SHP77 (cell line): ENCODE results near the gene KCTD1.

ENCODE experiments used
- DNase-seq, 2 experiments: peaks; one replicate each; lab custom pipeline; 2025; lab: John Stamatoyannopoulos, UW

KCTD1 gene

DNA sequence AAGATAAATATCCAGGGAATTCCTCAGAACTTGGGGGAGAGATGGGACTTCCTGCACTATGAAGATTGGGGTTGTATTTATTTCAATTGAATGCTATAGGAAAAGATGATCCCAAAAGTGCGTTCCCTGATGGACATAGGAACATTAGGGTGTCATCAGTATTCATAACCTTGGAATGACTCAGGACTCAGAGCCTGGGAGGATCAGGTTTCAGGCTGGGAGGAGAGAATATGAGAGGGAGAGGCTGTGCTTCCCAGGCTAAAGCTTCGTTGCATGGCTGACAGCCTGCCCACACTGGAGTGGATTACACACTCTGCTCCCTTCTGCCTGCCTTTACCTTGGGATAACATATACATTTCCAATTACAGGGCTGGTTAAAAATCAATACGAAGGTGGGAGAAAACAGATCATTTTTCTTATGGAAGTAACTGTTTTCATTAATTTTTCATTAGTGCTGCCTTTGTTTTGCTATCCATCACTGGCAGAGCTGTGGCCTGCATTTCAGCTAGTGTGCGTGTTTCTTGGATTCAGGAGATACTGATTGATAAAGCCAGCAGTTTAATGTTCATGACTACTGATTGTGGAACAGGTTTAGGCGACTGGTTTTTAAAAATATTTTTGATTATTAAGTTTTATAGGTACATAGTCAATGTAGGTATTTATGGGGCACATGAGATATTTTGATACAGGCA lies 118.7 kb downstream of the KCTD1 start:
- DNase-seq, result peak; percentile 25 to 44

DNA sequence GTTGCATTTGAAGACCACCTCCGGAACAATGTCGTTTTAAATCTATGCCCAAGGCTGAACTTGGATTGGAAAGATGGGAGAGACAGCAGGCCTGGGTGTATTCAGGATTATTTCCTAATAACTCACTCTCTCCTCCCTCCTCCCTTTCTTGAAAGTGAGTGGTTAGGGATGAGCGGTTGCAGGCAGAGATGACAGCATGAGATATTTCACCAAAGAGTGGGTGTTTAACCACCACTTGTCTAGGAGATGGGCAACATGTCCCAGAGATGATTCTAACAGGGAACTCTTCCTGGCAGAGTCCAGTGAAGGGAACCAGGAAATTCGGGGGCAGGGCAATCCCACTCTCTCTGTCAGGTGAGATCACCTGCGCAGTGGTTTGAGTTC lies 123.2 kb downstream of the KCTD1 start:
- no peak for DNase-seq

DNA sequence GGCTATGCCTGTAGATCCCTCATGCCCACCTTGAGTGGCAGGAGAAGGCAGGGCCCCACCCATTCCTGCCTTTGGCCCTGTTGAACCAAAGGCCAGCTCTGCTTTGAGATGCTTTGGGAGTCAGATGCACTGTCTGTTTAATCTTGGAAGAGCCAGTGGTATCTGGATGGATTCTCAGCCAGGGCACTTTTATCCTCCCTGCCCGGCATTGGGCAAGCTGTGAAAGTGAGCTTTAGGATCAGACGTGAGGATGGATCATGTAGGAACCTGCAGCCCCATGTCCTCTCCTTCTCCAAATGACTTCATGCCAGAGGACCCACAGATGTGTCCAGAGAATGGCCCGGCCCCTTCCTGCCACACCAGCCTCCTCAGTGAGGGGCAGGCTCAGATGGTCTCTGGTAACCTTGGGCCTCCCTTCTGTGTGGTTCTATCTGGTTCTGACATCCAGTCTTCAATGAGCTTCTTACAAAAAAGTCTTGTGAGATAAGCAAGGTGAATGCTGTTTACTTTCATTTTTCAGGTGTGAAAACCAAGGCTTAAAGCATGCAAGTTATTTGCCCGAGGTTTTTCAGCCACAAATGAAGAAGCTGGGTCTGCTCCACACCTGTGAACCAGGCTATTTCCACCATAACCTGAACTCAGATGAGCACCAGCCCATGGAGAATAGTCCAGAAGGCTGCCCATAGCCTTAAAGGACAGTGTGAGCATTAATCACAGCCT lies 123.8 kb downstream of the KCTD1 start:
- no peak for DNase-seq

DNA sequence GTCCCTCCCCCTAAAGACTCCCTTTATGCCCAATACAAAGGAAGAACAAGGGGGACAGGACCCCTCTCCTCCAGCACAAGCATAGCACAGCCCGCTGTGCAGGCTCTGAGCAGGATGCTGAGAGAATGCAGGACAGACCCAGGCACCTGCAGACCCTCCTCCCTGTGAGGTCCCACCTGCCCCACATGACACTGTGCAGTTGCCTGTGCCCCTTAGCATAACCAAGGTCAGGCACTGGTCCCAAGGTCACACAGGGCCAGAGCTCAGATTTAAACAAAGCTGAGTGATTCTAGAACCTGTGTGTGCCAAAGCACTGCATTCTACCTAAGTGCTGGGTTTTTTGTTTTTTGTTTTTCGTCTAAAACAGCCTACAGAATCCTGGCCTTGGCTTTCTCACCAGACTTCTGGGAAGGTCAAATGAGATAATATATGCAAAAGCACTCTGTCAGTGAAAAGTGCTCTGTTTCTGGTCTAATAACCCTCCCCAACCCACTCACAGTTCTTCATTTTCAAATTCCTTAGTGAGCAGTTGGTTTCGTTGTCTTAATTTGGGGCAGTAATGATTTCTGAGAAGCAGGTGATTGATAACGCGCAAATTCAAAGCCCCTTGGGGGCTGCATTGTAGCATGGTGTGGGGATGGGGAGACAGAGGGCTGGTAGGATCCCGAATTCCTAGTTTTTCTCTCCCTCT lies 125.7 kb downstream of the KCTD1 start:
- no peak for DNase-seq

DNA sequence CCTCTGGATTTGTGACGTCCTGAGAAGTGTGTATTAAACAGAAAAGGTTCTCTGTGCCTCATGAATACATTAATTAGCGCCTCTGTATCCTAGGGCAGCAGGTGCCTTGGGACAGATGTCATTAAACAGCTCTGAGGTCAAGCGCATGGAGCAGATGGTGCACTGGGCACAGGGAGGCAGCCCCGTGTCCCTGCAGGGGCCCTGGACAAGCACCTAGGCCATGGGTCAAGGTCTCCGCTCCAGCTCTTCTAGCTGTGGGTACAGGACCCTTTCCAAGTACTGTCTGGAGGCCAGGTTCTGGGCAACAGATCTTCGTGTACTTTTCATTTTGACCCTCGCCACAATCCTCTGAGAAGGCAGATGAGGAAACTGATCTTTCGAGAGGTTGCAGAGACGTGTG lies 126.4 kb downstream of the KCTD1 start:
- no peak for DNase-seq

DNA sequence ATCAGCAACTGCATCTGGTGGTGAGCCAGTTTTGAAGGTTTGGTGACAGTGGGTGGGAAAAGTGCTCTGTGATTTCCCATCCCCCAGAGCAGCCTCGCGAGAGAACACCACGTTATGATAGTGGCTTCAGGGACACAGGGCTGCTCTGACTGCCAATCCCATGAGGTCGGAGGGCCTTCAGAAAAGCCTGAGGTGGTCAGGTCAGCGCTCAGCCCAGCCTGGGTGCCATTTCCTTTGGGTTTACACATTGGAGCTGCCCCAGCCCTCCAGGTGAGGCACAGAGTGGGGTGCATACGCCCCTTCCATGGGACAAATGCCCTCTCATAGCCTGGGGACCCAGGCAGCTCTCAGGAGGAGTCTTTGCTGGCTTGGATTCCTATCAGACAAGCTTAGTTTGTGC lies 126.8 kb downstream of the KCTD1 start:
- no peak for DNase-seq

DNA sequence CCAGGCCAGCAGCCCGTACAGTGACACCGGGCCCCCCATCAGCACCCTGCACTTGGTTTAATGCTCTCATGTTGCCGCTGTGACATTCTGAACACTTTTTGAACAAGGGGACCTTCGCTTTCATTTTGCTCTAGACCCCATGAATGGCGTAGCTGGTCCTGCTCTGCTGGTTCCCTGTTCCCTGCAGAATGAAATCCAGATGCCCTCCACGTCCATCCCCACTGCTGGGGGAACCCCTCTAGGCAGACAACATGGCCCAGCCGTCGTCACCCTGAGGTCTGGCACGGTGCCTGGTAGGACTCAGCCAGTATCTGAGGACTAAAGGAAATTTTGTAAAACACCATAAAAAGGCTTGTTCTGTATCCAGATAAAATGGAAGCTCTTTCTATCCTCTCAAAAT lies 128.6 kb downstream of the KCTD1 start:
- DNase-seq, result no peak

DNA sequence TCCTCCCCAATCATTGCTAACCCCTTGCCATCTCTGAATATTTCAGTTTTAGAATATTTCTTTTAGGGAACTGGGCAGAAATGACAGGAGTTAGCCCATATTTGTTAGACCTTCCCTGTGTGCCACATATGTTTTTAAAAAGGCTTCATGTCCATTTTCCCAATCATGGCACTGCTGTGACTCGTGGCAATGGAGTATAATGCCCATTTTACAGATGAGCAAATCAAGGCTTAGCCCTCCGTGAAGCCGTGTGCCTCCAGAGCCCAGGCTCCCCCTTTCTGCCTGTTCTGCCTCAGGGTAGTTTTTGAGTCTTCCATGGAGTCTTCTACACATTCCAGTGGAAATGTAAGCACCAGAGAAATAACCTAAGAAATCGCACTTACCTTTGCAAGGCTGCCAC lies 130.1 kb downstream of the KCTD1 start:
- no peak for DNase-seq

DNA sequence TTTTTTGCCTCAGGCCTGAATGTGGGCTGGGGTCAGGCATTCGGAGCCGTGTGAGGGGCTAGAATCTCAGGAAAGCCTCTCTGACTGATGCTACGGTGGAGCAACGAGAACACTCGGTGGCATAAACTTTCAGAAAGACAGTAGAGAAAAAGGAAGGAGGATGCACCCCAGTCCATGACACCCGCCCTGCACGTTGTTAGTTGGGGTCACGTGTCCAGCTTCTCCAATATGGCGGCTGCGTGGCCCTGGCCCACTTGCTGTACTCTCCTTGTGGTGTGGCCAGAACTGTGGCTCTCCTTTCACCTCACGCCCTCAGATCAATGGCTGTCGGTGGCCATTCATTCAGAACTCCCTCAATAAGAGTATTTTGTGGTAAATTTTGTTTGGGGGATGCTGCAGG lies 131.2 kb downstream of the KCTD1 start:
- no peak for DNase-seq

DNA sequence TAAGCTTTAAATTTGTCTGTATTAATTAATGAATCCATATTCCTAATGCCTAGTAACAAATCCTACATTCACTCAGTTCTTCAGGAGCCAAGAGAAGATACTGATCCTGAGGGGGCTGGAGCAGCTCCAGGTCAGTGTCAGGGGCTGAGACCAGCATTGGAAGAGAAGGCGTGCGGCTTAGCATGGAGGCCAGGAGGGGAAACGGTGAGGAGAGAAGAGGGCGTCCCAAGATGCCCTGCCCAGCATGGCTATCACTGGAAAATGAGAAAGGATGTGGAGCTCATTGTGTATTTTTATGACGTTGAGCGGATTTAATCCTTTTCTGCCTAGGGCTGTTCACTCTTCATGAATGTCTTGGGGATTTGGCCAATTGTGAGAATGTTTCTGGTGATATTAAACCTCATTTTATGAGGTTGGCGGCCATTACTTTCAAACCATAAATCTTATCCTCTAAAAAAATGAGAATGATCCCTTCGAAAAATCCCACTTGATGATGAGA lies 131.7 kb downstream of the KCTD1 start:
- DNase-seq, result no peak

DNA sequence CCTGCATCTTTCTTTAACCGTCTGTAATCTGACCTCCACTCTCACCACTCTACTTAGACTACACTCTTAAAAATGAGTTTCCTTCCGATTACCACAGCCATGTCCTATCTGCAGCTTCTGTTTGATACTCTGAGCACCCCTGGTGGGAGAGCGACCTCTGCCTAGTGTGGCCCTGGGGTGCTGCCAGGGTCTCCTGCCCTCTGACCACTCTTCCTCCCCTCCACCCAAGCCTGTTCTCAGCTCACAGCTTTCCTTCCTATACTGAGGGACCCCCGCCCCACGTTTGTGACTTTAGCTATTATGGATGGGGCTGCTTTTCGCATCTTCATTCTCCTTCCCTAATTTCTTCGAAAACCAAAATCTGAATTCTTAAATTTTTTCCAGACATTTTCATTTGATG lies 132.7 kb downstream of the KCTD1 start:
- DNase-seq, result no peak

DNA sequence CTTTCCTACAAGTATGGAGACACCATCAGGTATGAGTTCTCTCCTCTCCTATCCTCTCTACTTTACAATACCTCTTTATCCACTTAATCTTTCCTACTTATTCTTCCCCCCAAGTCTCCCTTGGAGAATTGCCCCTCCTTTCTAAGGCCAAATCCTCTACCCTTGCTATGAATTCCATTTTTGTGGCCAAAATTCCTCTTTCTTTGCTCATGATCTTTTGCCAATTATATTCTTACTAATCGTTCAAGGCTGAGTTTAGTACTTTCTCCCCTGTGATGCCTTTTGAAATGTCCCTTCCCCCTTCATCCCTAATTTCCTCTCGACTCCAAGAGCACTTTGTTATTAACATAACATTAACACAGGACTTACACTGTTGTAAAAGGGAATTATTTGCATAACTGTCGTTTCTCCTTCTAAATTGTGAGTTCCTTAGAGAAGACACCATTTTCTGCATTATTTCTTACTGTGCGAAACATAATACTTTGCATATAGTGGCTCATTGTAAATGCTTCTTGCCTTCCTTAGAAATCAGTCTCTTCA lies 133.4 kb downstream of the KCTD1 start:
- DNase-seq, result no peak

DNA sequence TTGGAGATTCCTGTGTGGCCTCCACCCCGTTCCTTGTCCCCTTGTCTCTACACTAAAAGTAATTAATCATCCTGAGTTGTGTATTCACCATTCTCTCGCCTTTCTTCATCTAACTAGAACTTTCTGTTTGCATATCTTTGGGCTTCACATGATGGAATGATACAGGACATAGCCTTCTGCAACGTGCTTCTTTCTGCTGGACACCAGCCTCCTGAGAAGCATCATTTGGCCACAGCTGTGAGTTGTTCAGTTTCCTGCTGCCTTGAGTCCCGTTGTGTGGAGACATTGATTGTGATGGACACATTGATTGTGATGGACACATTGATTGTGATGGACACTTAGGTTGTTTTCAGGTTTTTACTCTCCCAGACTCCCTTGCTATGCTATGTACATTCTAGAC lies 139.3 kb downstream of the KCTD1 start:
- DNase-seq, result no peak

DNA sequence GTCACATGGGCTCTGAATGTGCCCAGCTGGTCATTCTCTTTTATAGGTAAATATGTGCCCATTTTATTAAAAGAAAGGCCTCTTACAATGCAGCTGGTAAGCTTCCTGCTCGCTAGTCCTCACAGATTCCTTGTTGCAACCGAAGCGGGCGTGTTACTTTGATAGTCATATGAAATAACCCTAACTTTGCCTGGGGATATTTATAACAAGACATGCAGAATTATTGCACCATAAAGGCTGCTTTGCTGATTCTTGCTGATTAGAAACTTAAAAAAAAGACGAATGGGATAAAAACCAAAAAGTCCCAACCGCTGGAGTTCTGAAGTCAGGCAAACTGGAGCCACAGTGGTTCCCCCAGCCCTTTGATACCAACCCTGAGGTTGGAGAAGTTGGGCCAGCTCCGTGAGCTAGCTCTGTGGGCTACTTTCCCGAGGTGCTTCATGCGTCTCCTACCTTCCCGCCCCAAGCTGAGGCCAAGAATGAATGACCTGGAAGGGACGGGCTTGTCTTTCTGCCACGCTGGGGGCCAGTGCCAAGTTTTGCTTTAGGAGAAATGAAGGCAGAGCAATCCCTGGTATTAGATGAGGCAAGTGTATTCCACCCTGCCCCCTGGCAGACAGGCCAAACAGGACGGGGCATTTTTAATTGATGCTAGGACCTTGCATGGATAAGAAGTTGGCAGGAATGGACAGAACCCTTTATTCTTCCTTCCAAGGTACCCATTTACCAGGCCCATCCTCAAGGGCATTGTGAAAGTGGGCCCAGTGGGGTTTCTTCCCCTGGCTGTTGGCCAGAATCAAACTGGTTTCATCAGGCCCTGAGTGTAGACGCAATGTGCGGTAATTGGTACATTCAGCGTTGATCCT lies 140.4 kb downstream of the KCTD1 start:
- no peak for DNase-seq

DNA sequence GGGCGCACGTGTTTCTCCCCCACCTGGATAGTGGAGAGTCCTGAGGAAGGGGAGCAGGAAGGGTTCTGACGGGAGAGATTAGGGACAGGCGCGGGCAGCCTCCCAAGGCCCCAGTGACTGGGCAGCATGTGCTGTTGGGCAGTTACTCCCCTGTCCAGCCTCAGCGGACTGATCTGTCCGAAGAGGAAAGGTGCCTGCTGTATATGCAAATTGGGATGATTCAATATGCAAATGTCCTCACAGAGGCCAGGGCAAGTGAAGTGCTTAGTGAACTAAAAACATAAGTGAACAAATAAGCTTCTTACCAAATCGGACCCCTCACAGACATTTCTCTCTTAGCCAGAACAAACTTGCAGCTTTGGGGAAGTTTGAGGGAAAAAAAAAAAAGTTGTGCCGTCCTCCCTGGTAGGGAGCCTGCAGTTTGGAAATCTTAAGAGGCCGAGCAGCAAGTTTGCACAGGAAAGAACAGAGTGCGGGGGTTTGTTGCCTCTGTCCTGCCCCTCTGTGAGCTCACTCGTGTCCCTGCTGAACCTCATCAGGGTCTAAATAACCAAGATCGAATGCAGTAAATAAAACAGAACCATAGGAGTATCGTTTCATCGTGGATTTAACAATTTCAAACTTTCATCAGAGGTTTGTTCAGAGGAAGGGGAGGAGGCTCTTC lies 141.4 kb downstream of the KCTD1 start:
- DNase-seq, result no peak

DNA sequence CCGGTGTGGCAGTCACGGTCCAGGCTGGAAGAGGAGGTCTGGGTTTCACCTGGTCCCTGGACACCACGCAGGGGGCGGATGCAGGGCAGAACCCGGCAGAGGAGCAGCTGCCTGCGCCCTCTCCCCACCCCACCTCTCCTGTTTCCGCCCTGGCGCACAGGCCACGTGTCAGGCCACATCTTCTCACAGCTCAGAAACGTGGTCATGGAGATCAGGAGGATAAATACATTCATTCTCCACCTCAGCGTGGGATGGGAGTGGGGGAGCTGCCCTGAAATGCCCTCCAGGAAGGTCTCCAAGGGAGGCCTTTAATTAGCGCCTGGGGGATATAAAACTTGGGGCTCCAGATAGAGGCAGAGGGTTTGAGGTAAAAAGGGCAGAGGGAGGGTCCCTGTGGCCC lies 142.0 kb downstream of the KCTD1 start:
- peak in 1 of 2 experiments; percentile 15 for DNase-seq

DNA sequence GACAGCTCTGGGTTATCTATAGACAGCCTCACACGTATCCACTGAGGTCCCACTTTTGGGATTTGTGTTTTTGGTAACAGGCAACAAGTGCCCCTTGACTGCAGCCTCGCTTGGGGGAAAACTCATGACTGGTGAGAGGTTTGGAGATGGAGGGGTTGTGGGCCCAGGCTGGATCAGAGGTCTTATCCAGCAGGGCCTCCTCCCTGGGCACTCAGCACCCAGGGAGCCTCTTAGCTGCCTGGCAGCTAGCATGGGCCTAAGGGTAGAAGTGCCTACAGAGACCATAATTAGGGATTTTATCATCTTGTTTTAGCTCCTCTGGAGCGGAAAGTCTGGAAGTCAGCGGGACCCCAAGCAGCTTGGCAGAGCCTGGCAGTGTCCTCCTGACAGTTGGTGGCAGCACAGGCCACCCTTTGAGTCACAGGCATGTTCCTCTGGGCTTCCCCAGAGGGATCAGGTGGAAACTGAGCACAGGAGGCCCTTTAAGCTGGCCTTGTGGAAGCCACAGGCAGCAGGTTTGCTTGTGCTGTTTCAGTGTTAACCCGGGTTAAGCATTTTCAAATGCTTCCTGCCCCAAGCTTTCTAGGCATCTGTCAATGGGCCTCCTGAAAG lies 143.1 kb downstream of the KCTD1 start:
- peak; percentile 55 to 57 for DNase-seq
